ENCODE measurements around the gene HRNR. TPM values are rescaled to one million over a fixed set of nuclear protein-coding genes. Genes with fewer than 3 reads are reported as not detected.

HRNR gene
- total RNA-seq: not detected in 2 replicates

GRCh38 chr1:152224093-152224492 is at the start of gene HRNR:
HRNR (minus strand) TSS chr1:152224193; CDS start chr1:152223253, 940 bp downstream.

Other genes starting within 250 kb of the HRNR start
- 148 and 157 TPM in 2 replicates for gene S100A10, start 230.3 kb downstream of the HRNR start, total RNA-seq
- 548 and 613 TPM in 2 replicates for gene S100A11, start 187.2 kb downstream of the HRNR start, total RNA-seq
- not detected in 2 replicates for gene TCHHL1, start 135.1 kb downstream of the HRNR start, total RNA-seq
- gene TCHH, start 108.7 kb downstream of the HRNR start, total RNA-seq: under 0.01 TPM in 1 of 2 replicates, not detected in the other
- gene RPTN, start 65.0 kb downstream of the HRNR start, total RNA-seq: not detected in 2 replicates
- not detected in 2 replicates for gene FLG, start 101.0 kb upstream of the HRNR start, total RNA-seq
- not detected in 2 replicates for gene FLG2, start 135.8 kb upstream of the HRNR start, total RNA-seq
- not detected in 2 replicates for gene CRNN, start 190.1 kb upstream of the HRNR start, total RNA-seq

Measured in myometrial cell (primary cell).